HUES48 (cell line): ENCODE measurements around the gene COL5A1.

ENCODE experiments used
- H3K27ac ChIP-seq: one replicate; pipeline ENCODE4 v1.7.0; 2013; ENCODE audit warnings: low read depth, low read length, inconsistent platforms
- H3K27me3 ChIP-seq: 2 replicates; pipeline ENCODE4 v1.6.1; 2013; ENCODE audit warnings: mild to moderate bottlenecking, low read length; ENCODE audit not compliant: control insufficient read depth, insufficient read depth
- H3K36me3 ChIP-seq: 2 replicates; pipeline ENCODE4 v1.6.1; 2013; ENCODE audit warnings: low read length; ENCODE audit not compliant: control insufficient read depth, insufficient read depth
- H3K4me1 ChIP-seq: 2 replicates; pipeline ENCODE4 v1.6.1; 2013; ENCODE audit warnings: mild to moderate bottlenecking, low read length; ENCODE audit not compliant: control insufficient read depth, insufficient read depth
- H3K4me3 ChIP-seq: 2 replicates; pipeline ENCODE4 v1.5.1; 2013; ENCODE audit warnings: mild to moderate bottlenecking, low read depth, low read length
- H3K9ac ChIP-seq: 2 replicates; pipeline ENCODE4 v1.6.1; 2013; ENCODE audit warnings: mild to moderate bottlenecking, low read depth, low read length, moderate library complexity
- H3K9me3 ChIP-seq: 2 replicates; pipeline ENCODE4 v1.6.1; 2013; ENCODE audit warnings: low read length; ENCODE audit not compliant: control insufficient read depth, insufficient read depth

Gene COL5A1

GRCh38 chr9:134671341-134672113 lies 29.9 kb downstream of the COL5A1 start:
- H3K4me3 ChIP-seq = no peak overlapping the region
- no peak overlapping the region for H3K9ac ChIP-seq
- no peaks in the 10 kb centered on the region for H3K27me3 ChIP-seq
- no peak overlapping the region for H3K27ac ChIP-seq
- no peaks in the 10 kb centered on the region for H3K9me3 ChIP-seq
- H3K36me3 ChIP-seq = no peaks in the 10 kb centered on the region
- H3K4me1 ChIP-seq = no peaks in the 10 kb centered on the region

- H3K27ac ChIP-seq = no peak overlapping the region
Measured at GRCh38 chr9:134676361-134676760, 34.8 kb downstream of the COL5A1 start.

GRCh38 chr9:134676886-134677285 lies 35.3 kb downstream of the COL5A1 start:
- Histone ChIP-seq H3K36me3 (no peaks in the 10 kb centered on the region), H3K27me3 (no peaks in the 10 kb centered on the region), H3K9ac (no peak overlapping the region), H3K4me1 (no peaks in the 10 kb centered on the region), H3K4me3 (no peak overlapping the region), H3K9me3 (no peaks in the 10 kb centered on the region), H3K27ac (no peak overlapping the region)

More at GRCh38 chr9:134676361-134676760, 34.8 kb downstream of the COL5A1 start:
- Histone ChIP-seq H3K4me1 (no peaks in the 10 kb centered on the region), H3K4me3 (no peak overlapping the region), H3K9ac (no peak overlapping the region), H3K27me3 (no peaks in the 10 kb centered on the region), H3K36me3 (no peaks in the 10 kb centered on the region), H3K9me3 (no peaks in the 10 kb centered on the region)

GRCh38 chr9:134677743-134678142 lies 36.1 kb downstream of the COL5A1 start:
- Histone ChIP-seq H3K9me3 (no peaks in the 10 kb centered on the region), H3K27ac (no peak overlapping the region), H3K36me3 (no peaks in the 10 kb centered on the region), H3K4me3 (no peak overlapping the region), H3K9ac (no peak overlapping the region), H3K27me3 (no peaks in the 10 kb centered on the region), H3K4me1 (no peaks in the 10 kb centered on the region)

GRCh38 chr9:134678206-134678605 lies 36.6 kb downstream of the COL5A1 start:
- no peaks in the 10 kb centered on the region for H3K36me3 ChIP-seq
- H3K27me3 ChIP-seq = no peaks in the 10 kb centered on the region
- no peaks in the 10 kb centered on the region for H3K9me3 ChIP-seq
- H3K4me1 ChIP-seq = no peaks in the 10 kb centered on the region
- H3K4me3 ChIP-seq = no peak overlapping the region
- H3K27ac ChIP-seq = no peak overlapping the region
- no peak overlapping the region for H3K9ac ChIP-seq

- Histone ChIP-seq H3K27ac (no peak overlapping the region), H3K27me3 (no peaks in the 10 kb centered on the region), H3K4me3 (no peak overlapping the region), H3K9me3 (no peaks in the 10 kb centered on the region), H3K36me3 (no peaks in the 10 kb centered on the region), H3K4me1 (no peaks in the 10 kb centered on the region), H3K9ac (no peak overlapping the region)
Measured at GRCh38 chr9:134678666-134679443, 37.3 kb downstream of the COL5A1 start.

GRCh38 chr9:134679616-134680392 lies 38.2 kb downstream of the COL5A1 start:
- H3K4me3 ChIP-seq = no peak overlapping the region
- no peaks in the 10 kb centered on the region for H3K36me3 ChIP-seq
- H3K27me3 ChIP-seq = no peaks in the 10 kb centered on the region
- no peaks in the 10 kb centered on the region for H3K4me1 ChIP-seq
- no peaks in the 10 kb centered on the region for H3K9me3 ChIP-seq
- no peak overlapping the region for H3K27ac ChIP-seq
- H3K9ac ChIP-seq = no peak overlapping the region

- Histone ChIP-seq H3K27ac (no peak overlapping the region), H3K4me3 (no peak overlapping the region), H3K9me3 (no peaks in the 10 kb centered on the region), H3K36me3 (no peaks in the 10 kb centered on the region), H3K27me3 (no peaks in the 10 kb centered on the region), H3K4me1 (no peaks in the 10 kb centered on the region), H3K9ac (no peak overlapping the region)
Measured at GRCh38 chr9:134680393-134681060, 38.9 kb downstream of the COL5A1 start.

GRCh38 chr9:134681061-134681661 lies 39.6 kb downstream of the COL5A1 start:
- Histone ChIP-seq H3K36me3 (no peaks in the 10 kb centered on the region), H3K9me3 (no peaks in the 10 kb centered on the region), H3K9ac (no peak overlapping the region), H3K4me3 (no peak overlapping the region), H3K27me3 (no peaks in the 10 kb centered on the region), H3K4me1 (no peaks in the 10 kb centered on the region), H3K27ac (no peak overlapping the region)

- H3K27me3 ChIP-seq = no peaks in the 10 kb centered on the region
- no peak overlapping the region for H3K27ac ChIP-seq
Measured at GRCh38 chr9:134682026-134682425, 40.4 kb downstream of the COL5A1 start.

More at GRCh38 chr9:134682026-134682425, 40.4 kb downstream of the COL5A1 start:
- Histone ChIP-seq H3K4me3 (no peak overlapping the region), H3K9ac (no peak overlapping the region), H3K4me1 (no peaks in the 10 kb centered on the region), H3K36me3 (no peaks in the 10 kb centered on the region), H3K9me3 (no peaks in the 10 kb centered on the region)
